ENCODE data around the gene URI1. TPM values are rescaled to one million over a fixed set of nuclear protein-coding genes. Genes with fewer than 3 reads are reported as not detected.

The URI1 gene
- polyA plus RNA-seq, 1 of the 3 experiments (the other 2 are of a cell fraction) = 32.4 TPM

- Histone ChIP-seq H3K4me2 (no peak overlapping the region), H3F3A (replicated peaks; ENCODE audit: insufficient read depth) (no peaks in the 10 kb centered on the region), H2AFZ (ENCODE audit: low read depth) (no peak overlapping the region), H3K4me1 (ENCODE audit: control insufficient read depth in 1 of 2, insufficient read depth in 2 of 2, low read depth in 1 of 2, low read length in 1 of 2) (no peaks in the 10 kb centered on the region), H3K9ac (no peak overlapping the region), H3K9me3 (no peaks in the 10 kb centered on the region), H4K20me1 (ENCODE audit: insufficient read depth) (no peaks in the 10 kb centered on the region), H3K79me2 (ENCODE audit: insufficient read depth) (no peaks in the 10 kb centered on the region), H3K36me3 (replicated peaks in 1 of 2; ENCODE audit: control insufficient read depth in 1 of 2, insufficient read depth in 2 of 2, low read length in 1 of 2) (no peaks in the 10 kb centered on the region), H3K27me3 (ENCODE audit: insufficient read depth) (no peaks in the 10 kb centered on the region), H3K27ac (ENCODE audit: low read depth in 2 of 2, low read length in 1 of 2) (no peak overlapping the region), H3K9me2 (no peaks in the 10 kb centered on the region), H3K4me3 (ENCODE audit: low read depth in 2 of 2, low read length in 1 of 2) (no peak overlapping the region)
- CTCF ChIA-PET = no interaction called here
- no peak for DNase-seq
- TF ChIP-seq FOXJ3 (CRISPR knock-in tag; IDR thresholded peaks at IDR 0.05) = no peak
- no peak for TF ChIP-seq PBX3 (IDR thresholded peaks at IDR 0.05)
- TF ChIP-seq MEF2A (IDR thresholded peaks at IDR 0.05; ENCODE audit: borderline replicate concordance, low read depth) = no peak
- TF ChIP-seq USF1 (IDR thresholded peaks at IDR 0.05; ENCODE audit: borderline replicate concordance, low read depth) = no peak
- TF ChIP-seq SIN3A (IDR thresholded peaks at IDR 0.05; ENCODE audit: borderline replicate concordance, low read depth, low read length) = no peak
- no peak for TF ChIP-seq RAD21 (IDR thresholded peaks at IDR 0.05; ENCODE audit: low read length)
- no peak for TF ChIP-seq MAX (IDR thresholded peaks at IDR 0.05; ENCODE audit: low read depth)
- no peak for TF ChIP-seq MXI1 (IDR thresholded peaks at IDR 0.05; ENCODE audit: low read depth, low read length)
- TF ChIP-seq NRF1 (IDR thresholded peaks at IDR 0.05; ENCODE audit: low read depth, low read length) = no peak
- TF ChIP-seq TAF1 (IDR thresholded peaks at IDR 0.05; ENCODE audit: borderline replicate concordance, low read depth, low read length) = no peak
- no peak for TF ChIP-seq REST (IDR thresholded peaks at IDR 0.05; ENCODE audit: low read depth, low read length)
- TF ChIP-seq ZBTB33 (IDR thresholded peaks at IDR 0.05; ENCODE audit: borderline replicate concordance, low read depth) = no peak
- TF ChIP-seq GABPA (IDR thresholded peaks at IDR 0.05; ENCODE audit: low read depth) = no peak
- no peak for TF ChIP-seq RXRA (IDR thresholded peaks at IDR 0.05; ENCODE audit: borderline replicate concordance, low read depth)
- 49% methylated on average over 7 of the region's 7 CpGs for WGBS (ENCODE audit: low lambda C conversion rate)
- POLR2A ChIA-PET = no interaction called here
Observed at GRCh38 chr19:29917911-29918310, 24.1 kb upstream of the URI1 start.

All from SK-N-SH (cell line).